Measurements from ENCODE around the gene MCRIP1. TPM values are rescaled to one million over a fixed set of nuclear protein-coding genes. Genes with fewer than 3 reads are reported as not detected.

The MCRIP1 gene
- total and polyA plus RNA-seq, 2 of the 13 experiments (the other 11 are each of a cell fraction or from before 2014, with no cell fraction given) = 79.7 to 84.9 TPM

DNA sequence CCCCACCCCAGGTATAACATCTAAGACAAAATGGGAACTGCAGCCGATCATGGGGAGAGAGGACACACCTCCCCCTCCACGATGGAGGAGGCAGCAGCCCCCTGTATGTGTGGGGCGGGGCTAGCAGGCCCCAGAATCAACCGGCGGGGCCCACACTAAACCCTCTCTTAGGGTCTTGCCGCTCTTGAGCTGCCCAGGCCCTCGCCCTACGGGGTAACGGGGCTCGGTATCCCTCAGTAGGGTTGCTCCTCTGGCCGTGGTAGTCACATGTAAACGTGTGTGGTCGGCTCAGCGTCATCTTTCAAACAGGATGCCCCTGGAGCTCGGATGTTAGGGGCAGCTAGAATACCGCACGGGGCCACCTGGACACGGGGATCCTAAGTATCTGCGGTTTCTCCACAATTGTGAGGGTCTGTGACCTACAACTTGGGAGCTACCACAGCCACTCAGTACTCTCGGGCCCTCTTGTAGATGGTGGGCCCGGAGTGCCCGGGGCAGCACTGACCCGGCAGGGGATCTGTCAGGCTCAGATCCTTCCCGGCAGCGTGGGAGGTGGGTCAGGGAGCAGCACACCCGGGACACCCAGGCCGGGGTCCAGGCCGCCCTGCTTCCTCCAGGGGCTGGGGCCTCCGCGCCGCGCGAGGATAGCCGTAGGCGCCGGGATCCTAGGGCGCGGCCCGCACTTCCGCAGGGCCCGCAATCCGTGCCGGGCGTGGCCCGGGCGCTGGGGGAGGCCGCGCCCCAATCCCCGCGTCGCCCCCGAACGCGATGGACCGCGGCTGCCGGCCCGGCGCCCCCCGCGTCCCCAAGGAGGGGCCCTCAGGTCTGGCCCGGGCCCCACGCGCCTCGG, 37.3 kb upstream of the MCRIP1 start (continued):
- TF ChIP-seq RBFOX2 (IDR thresholded peaks at IDR 0.05; ENCODE audit: low read depth, low read length) = peak; percentile 11; the same call in 1 of the 2 replicates
- TF ChIP-seq AGO2 (optimal IDR thresholded peaks at IDR 0.05; ENCODE audit: low read depth, low read length) = peak; percentile 13
- peak; percentile 58; the same call in 1 of the 2 replicates for TF ChIP-seq ZFY (CRISPR knock-in tag; IDR thresholded peaks at IDR 0.05)
- 0 out of 2 replicates have a peak, but pooled peaks have one; percentile 51 for TF ChIP-seq ZNF256 (CRISPR knock-in tag; conservative IDR thresholded peaks at IDR 0.05)
- 0 out of 2 replicates have a peak, but pooled peaks have one; percentile 29 for TF ChIP-seq KDM5A (IDR thresholded peaks at IDR 0.05; ENCODE audit: borderline replicate concordance, low read length)
- peak; percentile 70; the same call in 1 of the 2 replicates for TF ChIP-seq ZNF260 (CRISPR knock-in tag; IDR thresholded peaks at IDR 0.05; ENCODE audit: borderline replicate concordance, low read depth)
- TF ChIP-seq, protein P1, sequence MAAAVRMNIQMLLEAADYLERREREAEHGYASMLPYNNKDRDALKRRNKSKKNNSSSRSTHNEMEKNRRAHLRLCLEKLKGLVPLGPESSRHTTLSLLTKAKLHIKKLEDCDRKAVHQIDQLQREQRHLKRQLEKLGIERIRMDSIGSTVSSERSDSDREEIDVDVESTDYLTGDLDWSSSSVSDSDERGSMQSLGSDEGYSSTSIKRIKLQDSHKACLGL (CRISPR knock-in tag; IDR thresholded peaks at IDR 0.05) = peak; percentile 29; the same call in 1 of the 2 replicates
- TF ChIP-seq ZKSCAN5 (CRISPR knock-in tag; IDR thresholded peaks at IDR 0.05) = 0 out of 2 replicates have a peak, but pooled peaks have one; percentile 54
- peak; percentile 41; the same call in 1 of the 2 replicates for TF ChIP-seq BRD4 (CRISPR knock-in tag; IDR thresholded peaks at IDR 0.05)
- no peak for TF ChIP-seq MIER2 (CRISPR knock-in tag; IDR thresholded peaks at IDR 0.05)
- TF ChIP-seq KDM4B (CRISPR knock-in tag; IDR thresholded peaks at IDR 0.05) = peak; percentile 13; the same call in 1 of the 2 replicates
- no peak for TF ChIP-seq NR2F6 (IDR thresholded peaks at IDR 0.05)
- TF ChIP-seq NR2F6 (CRISPR knock-in tag; IDR thresholded peaks at IDR 0.05) = no peak
- peak; percentile 41; the same call in 1 of the 2 replicates for TF ChIP-seq ZNF251 (CRISPR knock-in tag; IDR thresholded peaks at IDR 0.05)
- TF ChIP-seq ZNF562 (CRISPR knock-in tag; IDR thresholded peaks at IDR 0.05; ENCODE audit: borderline replicate concordance) = no peak
- TF ChIP-seq FOSL2 (CRISPR knock-in tag; IDR thresholded peaks at IDR 0.05) = peak; percentile 4; the same call in 1 of the 2 replicates
- TF ChIP-seq, protein P2, sequence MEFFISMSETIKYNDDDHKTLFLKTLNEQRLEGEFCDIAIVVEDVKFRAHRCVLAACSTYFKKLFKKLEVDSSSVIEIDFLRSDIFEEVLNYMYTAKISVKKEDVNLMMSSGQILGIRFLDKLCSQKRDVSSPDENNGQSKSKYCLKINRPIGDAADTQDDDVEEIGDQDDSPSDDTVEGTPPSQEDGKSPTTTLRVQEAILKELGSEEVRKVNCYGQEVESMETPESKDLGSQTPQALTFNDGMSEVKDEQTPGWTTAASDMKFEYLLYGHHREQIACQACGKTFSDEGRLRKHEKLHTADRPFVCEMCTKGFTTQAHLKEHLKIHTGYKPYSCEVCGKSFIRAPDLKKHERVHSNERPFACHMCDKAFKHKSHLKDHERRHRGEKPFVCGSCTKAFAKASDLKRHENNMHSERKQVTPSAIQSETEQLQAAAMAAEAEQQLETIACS (CRISPR knock-in tag; IDR thresholded peaks at IDR 0.05) = peak; percentile 30; the same call in 1 of the 2 replicates
- TF ChIP-seq ZNF782 (CRISPR knock-in tag; IDR thresholded peaks at IDR 0.05; ENCODE audit: borderline replicate concordance) = peak; percentile 78; the same call in 1 of the 2 replicates
- no peak for TF ChIP-seq ASH2L (IDR thresholded peaks at IDR 0.05; ENCODE audit: insufficient read length, low read depth, low read length)
- TF ChIP-seq, protein P3, sequence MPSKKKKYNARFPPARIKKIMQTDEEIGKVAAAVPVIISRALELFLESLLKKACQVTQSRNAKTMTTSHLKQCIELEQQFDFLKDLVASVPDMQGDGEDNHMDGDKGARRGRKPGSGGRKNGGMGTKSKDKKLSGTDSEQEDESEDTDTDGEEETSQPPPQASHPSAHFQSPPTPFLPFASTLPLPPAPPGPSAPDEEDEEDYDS (CRISPR knock-in tag; IDR thresholded peaks at IDR 0.05) = peak; percentile 10; the same call in 1 of the 2 replicates
- 0 out of 2 replicates have a peak, but pooled peaks have one; percentile 70 for TF ChIP-seq DNMT1 (CRISPR knock-in tag; IDR thresholded peaks at IDR 0.05)
- 0 out of 2 replicates have a peak, but pooled peaks have one; percentile 35 for TF ChIP-seq KAT7 (CRISPR knock-in tag; IDR thresholded peaks at IDR 0.05; ENCODE audit: borderline replicate concordance)
- 0 out of 2 replicates have a peak, but pooled peaks have one; percentile 29 for TF ChIP-seq GTF3A (CRISPR knock-in tag; conservative IDR thresholded peaks at IDR 0.05)
- TF ChIP-seq SOX5 (CRISPR knock-in tag; IDR thresholded peaks at IDR 0.05; ENCODE audit: borderline replicate concordance) = 0 out of 2 replicates have a peak, but pooled peaks have one; percentile 5
- TF ChIP-seq, protein P4, sequence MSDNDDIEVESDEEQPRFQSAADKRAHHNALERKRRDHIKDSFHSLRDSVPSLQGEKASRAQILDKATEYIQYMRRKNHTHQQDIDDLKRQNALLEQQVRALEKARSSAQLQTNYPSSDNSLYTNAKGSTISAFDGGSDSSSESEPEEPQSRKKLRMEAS (IDR thresholded peaks at IDR 0.05) = peak; percentile 38
- TF ChIP-seq, protein P5, sequence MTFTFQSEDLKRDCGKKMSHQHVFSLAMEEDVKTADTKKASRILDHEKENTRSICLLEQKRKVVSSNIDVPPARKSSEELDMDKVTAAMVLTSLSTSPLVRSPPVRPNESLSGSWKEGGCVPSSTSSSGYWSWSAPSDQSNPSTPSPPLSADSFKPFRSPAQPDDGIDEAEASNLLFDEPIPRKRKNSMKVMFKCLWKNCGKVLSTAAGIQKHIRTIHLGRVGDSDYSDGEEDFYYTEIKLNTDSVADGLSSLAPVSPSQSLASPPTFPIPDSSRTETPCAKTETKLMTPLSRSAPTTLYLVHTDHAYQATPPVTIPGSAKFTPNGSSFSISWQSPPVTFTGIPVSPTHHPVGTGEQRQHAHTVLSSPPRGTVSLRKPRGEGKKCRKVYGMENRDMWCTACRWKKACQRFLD (CRISPR knock-in tag; IDR thresholded peaks at IDR 0.05; ENCODE audit: borderline replicate concordance) = 0 out of 2 replicates have a peak, but pooled peaks have one; percentile 80
- TF ChIP-seq ZNF501 (CRISPR knock-in tag; IDR thresholded peaks at IDR 0.05) = 0 out of 2 replicates have a peak, but pooled peaks have one; percentile 16
